Neural progenitor cell (in vitro differentiated cells): ENCODE data around the gene IHH.

ENCODE experiments used
- EZH2 ChIP-seq: fragments of 200-600 bp; sonication (generic); IDR thresholded peaks from 2 replicates; pipeline ENCODE4 v1.6.1; 2017; ENCODE audit warnings: antibody characterized with exemption, mild to moderate bottlenecking, moderate library complexity
- TF ChIP-seq, protein P1 (sequence below): fragments of 200-600 bp; sonication (generic); IDR thresholded peaks from 2 replicates; pipeline ENCODE4 v1.5.1; 2017; ENCODE audit warnings: antibody characterized with exemption, mild to moderate bottlenecking

DNA sequence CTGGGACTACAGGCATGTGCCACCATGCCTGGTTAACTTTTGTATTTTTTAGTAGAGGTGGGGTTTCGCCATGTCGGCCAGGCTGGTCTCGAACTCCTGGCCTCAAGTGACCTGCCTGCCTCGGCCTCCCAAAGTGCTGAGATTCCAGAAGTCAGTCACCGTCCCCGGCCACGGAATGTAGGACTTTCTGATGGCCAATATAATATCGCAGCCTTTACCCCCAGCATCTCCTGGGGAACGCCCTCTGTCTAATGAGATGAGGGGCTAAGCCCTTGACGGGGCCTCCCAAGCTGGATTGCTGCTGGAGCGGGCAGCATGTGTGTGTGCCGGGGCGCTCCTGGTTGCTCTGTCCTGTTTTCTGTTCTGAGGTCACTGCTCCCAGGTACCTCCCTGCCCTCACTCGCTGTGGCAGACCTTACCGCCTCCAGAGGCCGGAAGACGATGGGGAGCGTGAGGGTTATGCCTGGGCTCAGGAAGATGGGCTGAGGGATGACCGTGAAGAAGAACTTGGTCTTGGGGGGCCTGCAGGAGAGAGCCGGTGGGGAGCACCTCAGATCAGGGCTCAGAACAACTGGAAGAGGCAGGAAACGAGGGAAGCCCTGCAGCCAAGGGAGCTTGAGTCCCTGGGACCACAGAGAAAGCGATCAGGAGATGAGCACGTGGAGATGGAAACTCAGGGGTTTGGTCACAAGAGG, 28.5 kb downstream of the IHH start:
- TF ChIP-seq EZH2 = no peak
- TF ChIP-seq, protein P1, sequence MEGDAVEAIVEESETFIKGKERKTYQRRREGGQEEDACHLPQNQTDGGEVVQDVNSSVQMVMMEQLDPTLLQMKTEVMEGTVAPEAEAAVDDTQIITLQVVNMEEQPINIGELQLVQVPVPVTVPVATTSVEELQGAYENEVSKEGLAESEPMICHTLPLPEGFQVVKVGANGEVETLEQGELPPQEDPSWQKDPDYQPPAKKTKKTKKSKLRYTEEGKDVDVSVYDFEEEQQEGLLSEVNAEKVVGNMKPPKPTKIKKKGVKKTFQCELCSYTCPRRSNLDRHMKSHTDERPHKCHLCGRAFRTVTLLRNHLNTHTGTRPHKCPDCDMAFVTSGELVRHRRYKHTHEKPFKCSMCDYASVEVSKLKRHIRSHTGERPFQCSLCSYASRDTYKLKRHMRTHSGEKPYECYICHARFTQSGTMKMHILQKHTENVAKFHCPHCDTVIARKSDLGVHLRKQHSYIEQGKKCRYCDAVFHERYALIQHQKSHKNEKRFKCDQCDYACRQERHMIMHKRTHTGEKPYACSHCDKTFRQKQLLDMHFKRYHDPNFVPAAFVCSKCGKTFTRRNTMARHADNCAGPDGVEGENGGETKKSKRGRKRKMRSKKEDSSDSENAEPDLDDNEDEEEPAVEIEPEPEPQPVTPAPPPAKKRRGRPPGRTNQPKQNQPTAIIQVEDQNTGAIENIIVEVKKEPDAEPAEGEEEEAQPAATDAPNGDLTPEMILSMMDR = no peak
